IMR-90 (cell line): Measurements from ENCODE around the gene USP25. TPM values are rescaled to one million over a fixed set of nuclear protein-coding genes. Genes with fewer than 3 reads are reported as not detected.

Source experiments
- ATAC-seq: fragments of 200-7000 bp; cut with Tn5 transposase; 2 replicates; pipeline ENCODE4 v1.9.1; 2020; ENCODE audit warnings: low read depth, mild to moderate bottlenecking, moderate library complexity
- BruUV-seq: library from RNA; stranded (reverse); fragments of 400-500 nt; replicated peaks from 2 replicates; lab custom pipeline; 2021; lab: Mats Ljungman, UMichigan
- CTCF ChIA-PET: fragments of 300-600 bp; formaldehyde crosslinking; extraction: SDS; loops from one replicate; lab custom pipeline; 2021; ENCODE audit warnings: antibody characterized with exemption; lab: Yijun Ruan, JAX
- POLR2A ChIA-PET: fragments of 300-600 bp; sonication (Branson Sonifier 250); formaldehyde crosslinking; loops from one replicate; lab custom pipeline; 2022; ENCODE audit warnings: antibody characterized with exemption; ENCODE audit not compliant: unreplicated experiment; lab: Charles Lee
- DNase-seq: peaks from one replicate; pipeline ENCODE4 v3.0.0; 2013
- H2AFZ ChIP-seq: replicated peaks from 2 replicates; pipeline ENCODE3; 2013; ENCODE audit warnings: low read length, mild to moderate bottlenecking; ENCODE audit not compliant: poor library complexity
- H2AK5ac ChIP-seq: 2 replicates; pipeline ENCODE4 v1.6.1; 2013; ENCODE audit warnings: low read depth, low read length, inconsistent platforms
- H2AK9ac ChIP-seq: replicated peaks from 2 replicates; pipeline ENCODE3; 2013; ENCODE audit warnings: mild to moderate bottlenecking, low read depth, low read length, moderate library complexity; ENCODE audit not compliant: poor library complexity
- H2BK120ac ChIP-seq: 2 replicates; pipeline ENCODE4 v1.6.1; 2013; ENCODE audit warnings: low read depth, low read length, inconsistent platforms
- H2BK15ac ChIP-seq: 3 replicates; pipeline ENCODE4 v1.6.1; 2013; ENCODE audit warnings: low read depth, low read length, inconsistent platforms
- H2BK20ac ChIP-seq: 2 replicates; pipeline ENCODE4 v1.6.1; 2013; ENCODE audit warnings: low read depth, mild to moderate bottlenecking, inconsistent platforms, low read length, moderate library complexity
- H2BK5ac ChIP-seq: 2 replicates; pipeline ENCODE4 v1.6.1; 2013; ENCODE audit warnings: mild to moderate bottlenecking, low read depth, low read length, inconsistent platforms; ENCODE audit not compliant: poor library complexity, severe bottlenecking
- H3K14ac ChIP-seq: replicated peaks from 2 replicates; pipeline ENCODE4 v1.6.1; 2013; ENCODE audit warnings: low read depth, low read length, inconsistent platforms
- H3K18ac ChIP-seq: 2 replicates; pipeline ENCODE4 v1.6.1; 2013; ENCODE audit warnings: low read depth, low read length, control low read depth
- H3K23ac ChIP-seq: 2 replicates; pipeline ENCODE4 v1.6.1; 2013; ENCODE audit warnings: low read depth, low read length, inconsistent platforms
- H3K27ac ChIP-seq: 2 replicates; pipeline ENCODE4 v1.5.1; 2013; ENCODE audit warnings: mild to moderate bottlenecking, control low read depth, low read length; ENCODE audit not compliant: insufficient read depth
- H3K27me3 ChIP-seq: 2 replicates; pipeline ENCODE4 v1.6.1; 2013; ENCODE audit warnings: low read length; ENCODE audit not compliant: control insufficient read depth, insufficient read depth
- H3K36me3 ChIP-seq: 2 replicates; pipeline ENCODE4 v1.6.1; 2013; ENCODE audit warnings: low read length, mixed read lengths; ENCODE audit not compliant: control insufficient read depth, insufficient read depth
- H3K4ac ChIP-seq: 2 replicates; pipeline ENCODE4 v1.6.1; 2013; ENCODE audit warnings: low read depth, low read length, inconsistent platforms
- H3K4me1 ChIP-seq: 2 replicates; pipeline ENCODE4 v1.6.1; 2013; ENCODE audit warnings: low read length, mixed read lengths; ENCODE audit not compliant: control insufficient read depth, insufficient read depth
- H3K4me2 ChIP-seq: 2 replicates; pipeline ENCODE4 v1.6.1; 2013; ENCODE audit warnings: low read depth, mild to moderate bottlenecking, control low read depth, low read length, moderate library complexity
- H3K4me3 ChIP-seq: 2 replicates; pipeline ENCODE4 v1.5.1; 2013; ENCODE audit warnings: low read depth, mild to moderate bottlenecking, control low read depth, low read length, moderate library complexity; ENCODE audit not compliant: insufficient read depth
- H3K56ac ChIP-seq: 2 replicates; pipeline ENCODE4 v1.6.1; 2013; ENCODE audit warnings: low read length, inconsistent platforms; ENCODE audit not compliant: insufficient read depth; ENCODE audit errors: extremely low read depth
- H3K79me1 ChIP-seq, 2 experiments: 2 replicates each; pipeline ENCODE4 v1.6.1; 2013; ENCODE audit warnings: low read length in 2 of 2, inconsistent platforms in 1 of 2, low read depth in 1 of 2
- H3K9ac ChIP-seq: 2 replicates; pipeline ENCODE4 v1.6.1; 2013; ENCODE audit warnings: low read depth, low read length, control low read depth
- H3K9me1 ChIP-seq: 2 replicates; pipeline ENCODE4 v1.6.1; 2013; ENCODE audit warnings: low read length, inconsistent platforms; ENCODE audit not compliant: insufficient read depth
- H3K9me3 ChIP-seq: 2 replicates; pipeline ENCODE4 v1.6.1; 2013; ENCODE audit warnings: low read length; ENCODE audit not compliant: control insufficient read depth, insufficient read depth
- H4K20me1 ChIP-seq: 2 replicates; pipeline ENCODE4 v1.6.1; 2013; ENCODE audit warnings: low read length, inconsistent platforms; ENCODE audit not compliant: insufficient read depth
- H4K5ac ChIP-seq: 2 replicates; pipeline ENCODE4 v1.6.1; 2013; ENCODE audit warnings: mild to moderate bottlenecking, low read depth, low read length, control low read depth
- H4K8ac ChIP-seq, 2 experiments: 2 replicates each; pipeline ENCODE4 v1.6.1; 2013; ENCODE audit warnings: low read depth in 2 of 2, low read length in 2 of 2, control low read depth in 1 of 2, inconsistent platforms in 1 of 2
- H4K91ac ChIP-seq: 2 replicates; pipeline ENCODE4 v1.6.1; 2013; ENCODE audit warnings: low read depth, low read length, inconsistent platforms; ENCODE audit not compliant: insufficient read depth
- BHLHE40 ChIP-seq: fragments of 150-350 bp; IDR thresholded peaks from 2 replicates; pipeline ENCODE4 v1.6.1; 2016; ENCODE audit warnings: mild to moderate bottlenecking, low read depth, low read length
- CEBPB ChIP-seq: IDR thresholded peaks from 2 replicates; pipeline ENCODE4 v1.6.1; 2012; ENCODE audit warnings: low read depth, low read length, improper control_type of control experiment
- CHD1 ChIP-seq: IDR thresholded peaks from 2 replicates; pipeline ENCODE4 v1.6.1; 2012; ENCODE audit warnings: low read depth, low read length, improper control_type of control experiment
- FOS ChIP-seq: fragments of 150-350 bp; IDR thresholded peaks from 2 replicates; pipeline ENCODE4 v1.6.1; 2016; ENCODE audit warnings: low read depth, low read length
- MAFK ChIP-seq: IDR thresholded peaks from 2 replicates; pipeline ENCODE4 v1.6.1; 2012; ENCODE audit warnings: low read depth, low read length, improper control_type of control experiment
- MAZ ChIP-seq: IDR thresholded peaks from 2 replicates; pipeline ENCODE4 v1.6.1; 2012; ENCODE audit warnings: low read depth, mild to moderate bottlenecking, low read length, improper control_type of control experiment, moderate library complexity, borderline replicate concordance
- MXI1 ChIP-seq: IDR thresholded peaks from 2 replicates; pipeline ENCODE4 v1.6.1; 2012; ENCODE audit warnings: low read depth, mild to moderate bottlenecking, low read length, moderate library complexity, borderline replicate concordance
- NFE2L2 ChIP-seq: fragments of 150-350 bp; IDR thresholded peaks from 2 replicates; pipeline ENCODE4 v1.6.1; 2016; ENCODE audit warnings: low read depth, mild to moderate bottlenecking, low read length
- POLR2A ChIP-seq: IDR thresholded peaks from 2 replicates; pipeline ENCODE4 v1.6.1; 2012; ENCODE audit warnings: mild to moderate bottlenecking, low read depth, low read length
- RAD21 ChIP-seq: IDR thresholded peaks from 2 replicates; pipeline ENCODE4 v1.6.1; 2012; ENCODE audit warnings: low read length, improper control_type of control experiment
- RCOR1 ChIP-seq: IDR thresholded peaks from 2 replicates; pipeline ENCODE4 v1.6.1; 2012; ENCODE audit warnings: mild to moderate bottlenecking, low read length, improper control_type of control experiment; ENCODE audit not compliant: insufficient replicate concordance
- RFX5 ChIP-seq: IDR thresholded peaks from 2 replicates; pipeline ENCODE4 v1.8.0; 2012; ENCODE audit warnings: low read depth, mild to moderate bottlenecking, low read length, moderate library complexity
- SMC3 ChIP-seq: fragments of 150-350 bp; IDR thresholded peaks from 2 replicates; pipeline ENCODE4 v1.6.1; 2016; ENCODE audit warnings: low read depth, mild to moderate bottlenecking, antibody characterized with exemption, low read length, moderate library complexity
- WGBS, 2 experiments: methylation state at CpG; one replicate each; pipeline versions ENCODE4 v1.1.5 to v1.1.7; 2013; ENCODE audit warnings: missing lambda C conversion rate in 2 of 2; ENCODE audit not compliant: insufficient read length in 1 of 2; ENCODE audit errors: extremely low coverage in 2 of 2; 5-methylcytosine and 5-hydroxymethylcytosine counted together
- dilution Hi-C: fragments of 300-500 bp; cut with HindIII; formaldehyde crosslinking; loops from one replicate; pipeline ENCODE4 v1.14.3; 2018; ENCODE audit warnings: low sequenced_read_pairs; ENCODE audit not compliant: unreplicated experiment
- in situ Hi-C: fragments of 300-500 bp; cut with MboI; formaldehyde crosslinking; loops from 3 replicates; pipeline ENCODE4 v1.14.3; 2019; ENCODE audit warnings: low sequenced_read_pairs, inconsistent platforms, mixed read lengths
- intact Hi-C: fragments of 100-400 bp; cut with micrococcal nuclease; formaldehyde crosslinking; loops from 2 replicates; pipeline ENCODE4 v1.10.0; 2022
- polyA plus RNA-seq, 3 experiments: library from polyadenylated mRNA; depleted of rRNA; stranded (reverse); fragments of >200 nt; gene quantifications; 2 replicates each; pipeline ENCODE4 v1.2.3, GENCODE V29; 2012; ENCODE audit warnings: low replicate concordance in 1 of 3
- total RNA-seq: library from RNA; depleted of rRNA; stranded (reverse); fragments of >200 nt; gene quantifications from 2 replicates; pipeline ENCODE4 v1.2.3, GENCODE V29; 2012
- TF ChIP-seq, protein P1 (sequence below): conservative IDR thresholded peaks from 2 replicates; pipeline ENCODE4 v1.5.1; 2012; ENCODE audit warnings: mild to moderate bottlenecking, low read depth, low read length, improper control_type of control experiment
- TF ChIP-seq, protein P2 (sequence below): fragments of 150-350 bp; IDR thresholded peaks from 2 replicates; pipeline ENCODE4 v1.6.1; 2017; ENCODE audit warnings: mild to moderate bottlenecking, antibody characterized with exemption, low read length, low read depth
- TF ChIP-seq, protein P3 (sequence below): fragments of 150-350 bp; IDR thresholded peaks from 2 replicates; pipeline ENCODE4 v1.6.1; 2016; ENCODE audit warnings: low read depth, mild to moderate bottlenecking, low read length, moderate library complexity, borderline replicate concordance

Gene USP25
- total and polyA plus RNA-seq, 2 of the 4 experiments (the other 2 are of a cell fraction), result 9.3 to 23.3 TPM

DNA sequence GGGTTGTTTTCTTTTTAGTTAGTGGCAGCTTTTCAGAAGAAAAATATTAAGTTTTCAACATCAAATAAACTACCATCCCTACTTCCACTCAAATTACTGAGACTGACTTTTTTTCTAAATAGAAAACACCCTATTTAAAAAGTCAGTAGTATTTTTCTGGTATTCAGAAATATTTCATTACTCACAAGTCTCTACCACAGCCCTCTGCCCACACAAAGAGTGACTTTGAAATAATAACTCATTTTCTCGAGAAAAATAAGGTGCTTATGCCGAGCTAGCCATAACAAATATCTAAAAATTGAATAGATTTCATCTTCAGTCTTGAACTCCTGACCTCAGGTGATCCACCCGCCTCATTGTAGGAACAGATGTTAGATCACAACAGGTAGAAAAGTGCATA, 41.8 kb upstream of the USP25 start:
- CTCF ChIA-PET, result no interaction called here
- Histone ChIP-seq H2AK5ac (no peak overlapping the region), H2AFZ (no peak overlapping the region), H2BK120ac (no peak overlapping the region), H3K18ac (no peak overlapping the region), H3K27ac (no peak overlapping the region), H3K14ac (no peak overlapping the region), H2BK5ac (no peak overlapping the region), H3K4me1 (peaks cover 10% of the 10 kb centered on the region), H3K4me2 (no peak overlapping the region), H3K56ac (no peak overlapping the region), H4K91ac (no peak overlapping the region), H3K9ac (no peak overlapping the region), H2BK20ac (no peak overlapping the region), H3K9me1 (peaks cover 5% of the 10 kb centered on the region; the same call in 1 of the 2 replicates), H3K79me1 (no peaks in the 10 kb centered on the region), H2AK9ac (no peak overlapping the region), H3K27me3 (no peaks in the 10 kb centered on the region), H2BK15ac (no peak overlapping the region), H3K9me3 (peaks cover 13% of the 10 kb centered on the region), H4K5ac (no peak overlapping the region), H4K20me1 (no peaks in the 10 kb centered on the region), H3K4ac (no peak overlapping the region), H3K23ac (no peak overlapping the region), H3K4me3 (no peak overlapping the region), H4K8ac (no peak overlapping the region), H3K36me3 (no peaks in the 10 kb centered on the region)
- intact Hi-C loops (no loop called here), dilution Hi-C loops (no loop called here), in situ Hi-C loops (no loop called here)
- ATAC-seq (no peak), DNase-seq (no peak)
- whole genome bisulfite sequencing, 2 experiments, result no CpG with 5 or more reads among the region's 3 CpGs
- no TSS peak for BruUV-seq
- POLR2A ChIA-PET, result no interaction called here
- no peak for TF ChIP-seq POLR2A
- TF ChIP-seq MAFK, result no peak
- no peak for TF ChIP-seq NFE2L2
- no peak for TF ChIP-seq FOS
- TF ChIP-seq RFX5, result no peak
- TF ChIP-seq, protein P1, sequence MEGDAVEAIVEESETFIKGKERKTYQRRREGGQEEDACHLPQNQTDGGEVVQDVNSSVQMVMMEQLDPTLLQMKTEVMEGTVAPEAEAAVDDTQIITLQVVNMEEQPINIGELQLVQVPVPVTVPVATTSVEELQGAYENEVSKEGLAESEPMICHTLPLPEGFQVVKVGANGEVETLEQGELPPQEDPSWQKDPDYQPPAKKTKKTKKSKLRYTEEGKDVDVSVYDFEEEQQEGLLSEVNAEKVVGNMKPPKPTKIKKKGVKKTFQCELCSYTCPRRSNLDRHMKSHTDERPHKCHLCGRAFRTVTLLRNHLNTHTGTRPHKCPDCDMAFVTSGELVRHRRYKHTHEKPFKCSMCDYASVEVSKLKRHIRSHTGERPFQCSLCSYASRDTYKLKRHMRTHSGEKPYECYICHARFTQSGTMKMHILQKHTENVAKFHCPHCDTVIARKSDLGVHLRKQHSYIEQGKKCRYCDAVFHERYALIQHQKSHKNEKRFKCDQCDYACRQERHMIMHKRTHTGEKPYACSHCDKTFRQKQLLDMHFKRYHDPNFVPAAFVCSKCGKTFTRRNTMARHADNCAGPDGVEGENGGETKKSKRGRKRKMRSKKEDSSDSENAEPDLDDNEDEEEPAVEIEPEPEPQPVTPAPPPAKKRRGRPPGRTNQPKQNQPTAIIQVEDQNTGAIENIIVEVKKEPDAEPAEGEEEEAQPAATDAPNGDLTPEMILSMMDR, result no peak
- TF ChIP-seq CEBPB, result no peak
- TF ChIP-seq, protein P2, sequence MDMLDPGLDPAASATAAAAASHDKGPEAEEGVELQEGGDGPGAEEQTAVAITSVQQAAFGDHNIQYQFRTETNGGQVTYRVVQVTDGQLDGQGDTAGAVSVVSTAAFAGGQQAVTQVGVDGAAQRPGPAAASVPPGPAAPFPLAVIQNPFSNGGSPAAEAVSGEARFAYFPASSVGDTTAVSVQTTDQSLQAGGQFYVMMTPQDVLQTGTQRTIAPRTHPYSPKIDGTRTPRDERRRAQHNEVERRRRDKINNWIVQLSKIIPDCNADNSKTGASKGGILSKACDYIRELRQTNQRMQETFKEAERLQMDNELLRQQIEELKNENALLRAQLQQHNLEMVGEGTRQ, result no peak
- no peak for TF ChIP-seq BHLHE40
- TF ChIP-seq SMC3, result no peak
- TF ChIP-seq, protein P3, sequence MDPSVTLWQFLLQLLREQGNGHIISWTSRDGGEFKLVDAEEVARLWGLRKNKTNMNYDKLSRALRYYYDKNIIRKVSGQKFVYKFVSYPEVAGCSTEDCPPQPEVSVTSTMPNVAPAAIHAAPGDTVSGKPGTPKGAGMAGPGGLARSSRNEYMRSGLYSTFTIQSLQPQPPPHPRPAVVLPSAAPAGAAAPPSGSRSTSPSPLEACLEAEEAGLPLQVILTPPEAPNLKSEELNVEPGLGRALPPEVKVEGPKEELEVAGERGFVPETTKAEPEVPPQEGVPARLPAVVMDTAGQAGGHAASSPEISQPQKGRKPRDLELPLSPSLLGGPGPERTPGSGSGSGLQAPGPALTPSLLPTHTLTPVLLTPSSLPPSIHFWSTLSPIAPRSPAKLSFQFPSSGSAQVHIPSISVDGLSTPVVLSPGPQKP, result no peak
- TF ChIP-seq MXI1, result no peak
- no peak for TF ChIP-seq CHD1
- TF ChIP-seq RAD21, result no peak
- TF ChIP-seq MAZ, result no peak
- TF ChIP-seq RCOR1, result no peak
